Rectal smooth muscle tissue (tissue), 1 donor: ENCODE data around the gene SHC4.
A peak's percentile ranks its signal among the peaks of the same experiment; 100 is the strongest.

ENCODE experiments used
- H3K27ac ChIP-seq: one replicate; pipeline ENCODE4 v1.7.0; 2013; ENCODE audit warnings: low read depth, low read length, inconsistent platforms
- H3K27me3 ChIP-seq: one replicate; pipeline ENCODE4 v1.7.0; 2013; ENCODE audit warnings: low read length; ENCODE audit not compliant: control insufficient read depth, insufficient read depth
- H3K36me3 ChIP-seq: one replicate; pipeline ENCODE4 v1.7.0; 2013; ENCODE audit warnings: low read length; ENCODE audit not compliant: control insufficient read depth, insufficient read depth
- H3K4me1 ChIP-seq: one replicate; pipeline ENCODE4 v1.7.0; 2013; ENCODE audit warnings: low read length; ENCODE audit not compliant: control insufficient read depth, insufficient read depth
- H3K4me3 ChIP-seq: one replicate; pipeline ENCODE4 v1.7.0; 2013; ENCODE audit warnings: low read length
- H3K9ac ChIP-seq: one replicate; pipeline ENCODE4 v1.7.0; 2013; ENCODE audit warnings: low read length

Gene SHC4

DNA sequence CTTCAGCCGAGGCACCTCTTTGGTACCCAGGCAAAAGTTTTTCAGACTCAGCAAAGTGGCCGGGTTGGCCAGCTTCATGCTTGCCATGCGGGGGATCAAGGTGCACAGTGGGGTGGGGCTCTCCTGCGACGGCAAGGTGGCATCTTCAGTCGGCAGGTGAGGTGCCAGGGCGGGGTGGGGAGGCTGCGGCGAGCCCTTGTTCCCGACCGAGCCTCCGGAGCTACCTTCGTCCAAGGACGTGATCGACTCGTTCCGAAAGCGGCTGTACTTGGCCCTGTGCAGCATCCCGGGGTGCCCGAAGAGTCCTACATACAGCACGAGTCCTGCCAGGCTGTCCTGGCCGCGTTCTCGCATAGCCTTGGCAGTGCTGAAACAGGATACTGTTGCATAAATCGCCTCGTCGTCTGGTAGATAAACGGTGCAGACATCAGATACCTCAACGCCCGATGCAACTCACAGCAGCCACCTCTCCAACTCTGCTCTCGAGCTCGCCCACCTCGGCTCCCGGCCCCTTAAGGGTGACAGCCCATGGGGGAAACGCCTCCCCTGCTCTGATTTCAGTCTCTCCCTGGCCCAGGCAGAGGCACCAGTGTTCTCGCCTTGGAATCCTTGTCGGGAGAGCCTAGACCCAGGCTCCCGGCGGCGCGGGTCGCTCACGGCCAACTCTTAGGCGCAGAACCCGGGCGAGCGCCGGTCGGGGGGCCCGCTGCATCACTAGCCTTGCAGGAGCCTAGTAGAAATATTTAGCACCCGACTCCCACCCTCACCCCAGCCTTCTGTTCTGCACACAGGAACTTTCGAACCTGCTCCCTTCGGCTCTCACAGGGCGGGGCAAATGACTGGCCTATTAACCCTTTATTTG, 826 bp downstream of the SHC4 start:
- peak overlapping the region; percentile 16 for H3K9ac ChIP-seq
- H3K4me1 ChIP-seq = no peaks in the 10 kb centered on the region
- no peaks in the 10 kb centered on the region for H3K36me3 ChIP-seq
- H3K27ac ChIP-seq = no peak overlapping the region
- H3K4me3 ChIP-seq = peak overlapping the region; percentile 75
- peaks cover 6% of the 10 kb centered on the region for H3K27me3 ChIP-seq

GRCh38 chr15:48955967-48956366, 7.8 kb downstream of the SHC4 start:
- Histone ChIP-seq H3K27ac (no peak overlapping the region), H3K4me3 (no peak overlapping the region), H3K4me1 (no peaks in the 10 kb centered on the region), H3K27me3 (no peaks in the 10 kb centered on the region), H3K9ac (no peak overlapping the region), H3K36me3 (no peaks in the 10 kb centered on the region)

DNA sequence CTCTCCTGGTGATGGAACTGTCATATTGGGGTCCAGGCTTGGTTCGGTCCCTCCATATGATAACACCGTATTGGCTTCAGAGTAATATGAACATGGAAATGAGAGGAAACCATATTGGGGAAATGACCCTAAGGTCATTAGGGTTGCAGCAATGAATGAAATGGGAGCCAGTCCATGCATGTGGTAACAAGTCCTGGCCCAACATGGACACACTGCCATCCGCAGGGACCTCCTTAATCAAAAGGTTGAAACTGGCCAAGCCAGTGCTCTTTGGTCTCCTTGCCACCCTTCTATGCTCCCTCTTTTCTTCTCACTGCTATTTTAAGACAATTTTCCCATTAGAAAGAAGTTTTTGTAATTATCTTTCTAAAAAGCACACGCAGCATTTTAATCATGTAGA, 8.3 kb downstream of the SHC4 start:
- Histone ChIP-seq H3K4me3 (no peak overlapping the region), H3K27me3 (no peaks in the 10 kb centered on the region), H3K4me1 (no peaks in the 10 kb centered on the region), H3K27ac (no peak overlapping the region), H3K9ac (no peak overlapping the region), H3K36me3 (no peaks in the 10 kb centered on the region)

DNA sequence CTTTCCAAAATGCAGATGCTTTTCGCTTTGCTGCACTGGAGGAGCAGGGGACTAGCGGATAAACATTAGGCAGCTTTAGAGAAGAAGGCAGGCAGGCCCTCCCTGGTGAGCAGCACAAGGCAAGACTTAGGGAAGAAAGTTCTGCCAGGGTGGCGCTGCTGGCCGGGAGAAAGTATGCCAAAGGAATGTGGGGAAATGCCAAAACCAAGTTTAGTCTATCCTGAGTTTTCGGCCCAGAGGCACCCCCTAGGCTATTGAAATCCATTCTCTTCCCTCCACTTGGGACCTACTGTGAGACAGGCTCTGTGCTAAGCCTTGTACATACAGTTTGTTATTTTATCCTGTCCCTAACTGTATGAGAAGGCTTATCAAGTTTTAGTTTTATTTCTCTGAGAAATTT, 9.2 kb downstream of the SHC4 start:
- Histone ChIP-seq H3K27ac (no peak overlapping the region), H3K4me3 (no peak overlapping the region), H3K36me3 (no peaks in the 10 kb centered on the region), H3K27me3 (no peaks in the 10 kb centered on the region), H3K9ac (no peak overlapping the region), H3K4me1 (no peaks in the 10 kb centered on the region)

DNA sequence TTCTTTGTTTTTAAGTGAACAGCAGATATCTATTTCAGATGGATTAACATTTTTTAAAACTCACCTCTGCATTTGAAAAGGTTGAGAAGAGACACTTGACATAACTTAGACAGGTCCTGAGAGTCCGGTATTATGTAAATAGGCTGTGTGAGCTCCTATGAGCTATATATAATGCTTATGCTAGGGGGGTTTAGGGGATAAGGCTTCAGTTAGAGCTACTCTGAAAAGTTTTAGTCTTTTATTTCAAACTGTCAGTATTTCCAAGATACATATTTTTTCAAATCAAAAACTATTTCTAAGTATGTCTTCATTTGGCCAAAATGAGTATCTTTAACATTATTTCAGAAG, 16.9 kb downstream of the SHC4 start:
- no peak overlapping the region for H3K27ac ChIP-seq
- no peak overlapping the region for H3K9ac ChIP-seq
- no peak overlapping the region for H3K4me3 ChIP-seq
- no peaks in the 10 kb centered on the region for H3K4me1 ChIP-seq
- no peaks in the 10 kb centered on the region for H3K27me3 ChIP-seq
- no peaks in the 10 kb centered on the region for H3K36me3 ChIP-seq

DNA sequence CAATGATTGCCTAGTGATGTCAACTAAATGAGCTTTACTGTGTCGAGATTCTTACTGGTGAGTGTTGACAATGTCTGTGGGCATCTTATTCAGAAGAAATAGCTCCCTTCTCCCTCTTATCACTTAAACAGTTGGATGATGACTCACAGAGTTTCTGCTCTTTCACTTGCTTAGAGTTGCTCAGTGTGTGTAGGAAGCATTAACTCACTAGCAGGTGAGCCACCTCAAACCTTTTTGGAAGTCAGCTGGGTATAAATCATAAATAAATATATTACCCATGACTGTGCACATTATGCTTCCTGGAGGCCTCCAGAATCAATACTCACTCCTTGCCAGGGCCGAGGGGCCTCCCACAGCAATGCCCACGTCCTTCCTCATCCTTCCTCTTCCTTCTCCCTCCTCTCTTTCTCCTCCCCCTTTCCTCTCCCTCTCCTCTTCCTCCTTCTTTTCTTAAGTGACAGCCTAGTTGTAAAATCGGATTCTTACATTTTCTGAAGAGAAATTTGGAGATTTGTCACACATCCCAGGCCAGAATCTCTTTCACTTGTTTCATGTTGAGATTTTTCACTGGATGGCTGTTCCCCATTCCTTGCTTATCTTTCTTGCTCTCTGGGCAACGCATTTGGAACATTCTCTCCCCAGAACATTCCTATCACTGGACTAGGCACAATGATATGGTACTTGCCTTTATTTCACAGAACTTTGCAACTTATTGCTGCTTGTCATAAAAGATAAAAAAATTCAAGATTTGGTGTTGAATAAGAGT, 17.5 kb downstream of the SHC4 start:
- H3K4me1 ChIP-seq = no peaks in the 10 kb centered on the region
- no peak overlapping the region for H3K9ac ChIP-seq
- no peaks in the 10 kb centered on the region for H3K36me3 ChIP-seq
- H3K27ac ChIP-seq = no peak overlapping the region
- H3K27me3 ChIP-seq = no peaks in the 10 kb centered on the region
- no peak overlapping the region for H3K4me3 ChIP-seq

DNA sequence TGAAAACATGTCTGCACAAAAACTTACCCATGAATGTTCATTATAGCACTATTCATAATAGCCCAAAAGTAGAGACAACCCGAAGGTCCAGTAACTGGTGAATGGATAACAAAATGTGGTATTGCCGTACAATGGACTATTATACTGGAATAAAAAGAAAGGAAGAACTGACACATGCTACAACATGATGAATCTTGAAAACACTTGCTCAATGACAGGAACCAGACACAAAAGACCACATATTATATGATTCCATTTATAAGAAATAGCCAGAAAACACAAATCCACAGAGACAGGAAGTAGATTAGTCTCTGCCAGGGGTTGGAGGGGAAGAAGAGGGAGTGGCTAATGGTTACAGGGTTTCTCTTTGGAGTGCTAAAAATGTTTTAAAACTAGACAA, 18.3 kb downstream of the SHC4 start:
- no peak overlapping the region for H3K9ac ChIP-seq
- no peak overlapping the region for H3K4me3 ChIP-seq
- no peak overlapping the region for H3K27ac ChIP-seq
- no peaks in the 10 kb centered on the region for H3K36me3 ChIP-seq
- H3K27me3 ChIP-seq = no peaks in the 10 kb centered on the region
- H3K4me1 ChIP-seq = no peaks in the 10 kb centered on the region

DNA sequence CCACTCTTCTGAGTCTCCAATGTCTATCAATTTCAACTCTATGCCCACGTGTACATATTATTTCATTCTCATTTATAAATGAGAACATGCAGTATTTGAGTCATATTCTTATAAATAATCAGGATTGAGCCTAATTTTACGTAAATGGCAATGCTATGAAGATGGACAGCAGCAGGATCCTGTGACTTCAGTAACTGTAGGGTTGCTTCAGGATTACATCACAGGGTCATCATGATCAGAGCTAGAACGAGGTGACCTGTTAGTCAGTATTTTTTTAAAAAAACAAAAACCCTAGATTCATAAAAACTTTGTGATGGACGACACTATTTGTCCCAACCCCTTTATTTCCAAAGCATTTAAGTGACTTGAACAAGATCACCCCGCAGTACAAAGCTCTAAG, 21.8 kb downstream of the SHC4 start:
- no peak overlapping the region for H3K9ac ChIP-seq

DNA sequence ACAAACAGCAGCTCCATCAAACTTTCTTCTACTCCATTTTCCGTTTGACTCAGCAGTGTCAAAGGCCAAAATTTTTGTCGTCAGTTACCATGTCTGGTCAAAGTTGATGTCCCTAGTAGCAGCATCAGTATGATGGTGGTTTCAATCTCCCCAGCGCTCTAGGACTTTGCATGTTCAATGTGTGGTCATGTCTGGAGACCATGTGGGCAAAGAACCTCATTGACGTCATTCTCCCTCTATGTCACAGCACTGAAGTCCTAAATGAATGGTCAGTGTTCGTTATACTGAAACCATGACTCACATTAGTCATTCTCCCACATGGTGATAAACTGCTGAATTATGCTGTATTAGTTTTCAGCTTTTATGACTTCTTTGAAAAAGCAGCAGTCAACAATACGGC, 23.2 kb downstream of the SHC4 start:
- Histone ChIP-seq H3K4me3 (no peak overlapping the region), H3K9ac (no peak overlapping the region), H3K4me1 (no peaks in the 10 kb centered on the region), H3K36me3 (no peaks in the 10 kb centered on the region), H3K27ac (no peak overlapping the region), H3K27me3 (no peaks in the 10 kb centered on the region)

More for the DNA sequence above, 21.8 kb downstream of the SHC4 start:
- Histone ChIP-seq H3K4me1 (no peaks in the 10 kb centered on the region), H3K27me3 (no peaks in the 10 kb centered on the region), H3K27ac (no peak overlapping the region), H3K36me3 (no peaks in the 10 kb centered on the region), H3K4me3 (no peak overlapping the region)

DNA sequence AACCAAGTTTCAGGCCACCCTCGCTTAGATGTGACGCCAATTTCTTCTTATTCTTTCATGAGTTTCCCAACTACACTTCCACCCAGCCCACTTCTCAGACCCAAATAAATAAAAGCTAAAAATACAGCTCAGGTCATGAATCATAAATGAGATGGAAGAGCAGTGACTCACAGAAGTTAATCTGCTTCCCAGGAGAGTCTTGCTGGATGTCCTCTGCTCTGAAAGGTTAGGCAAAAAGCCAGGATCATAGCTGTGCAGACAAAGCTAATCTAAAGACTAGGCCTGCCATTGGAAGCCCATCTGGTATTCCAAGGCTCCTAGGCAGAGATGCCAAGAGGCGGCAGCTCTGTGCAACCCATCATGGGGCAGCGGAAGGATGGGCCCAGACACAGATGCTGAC, 24.1 kb downstream of the SHC4 start:
- H3K27ac ChIP-seq = no peak overlapping the region

GRCh38 chr15:48937886-48938285, 25.8 kb downstream of the SHC4 start:
- no peak overlapping the region for H3K9ac ChIP-seq
- no peaks in the 10 kb centered on the region for H3K36me3 ChIP-seq
- no peaks in the 10 kb centered on the region for H3K27me3 ChIP-seq
- no peaks in the 10 kb centered on the region for H3K4me1 ChIP-seq
- H3K4me3 ChIP-seq = no peak overlapping the region
- no peak overlapping the region for H3K27ac ChIP-seq

More for the DNA sequence above, 24.1 kb downstream of the SHC4 start:
- Histone ChIP-seq H3K36me3 (no peaks in the 10 kb centered on the region), H3K27me3 (no peaks in the 10 kb centered on the region), H3K4me3 (no peak overlapping the region), H3K9ac (no peak overlapping the region), H3K4me1 (no peaks in the 10 kb centered on the region)

GRCh38 chr15:48936666-48937065, 27.1 kb downstream of the SHC4 start:
- H3K36me3 ChIP-seq = no peaks in the 10 kb centered on the region
- H3K4me1 ChIP-seq = no peaks in the 10 kb centered on the region
- H3K9ac ChIP-seq = no peak overlapping the region
- H3K27ac ChIP-seq = no peak overlapping the region
- H3K27me3 ChIP-seq = no peaks in the 10 kb centered on the region
- H3K4me3 ChIP-seq = no peak overlapping the region

- Histone ChIP-seq H3K27ac (no peak overlapping the region), H3K36me3 (no peaks in the 10 kb centered on the region)
Observed at GRCh38 chr15:48935236-48935635, 28.5 kb downstream of the SHC4 start.

More at GRCh38 chr15:48935236-48935635, 28.5 kb downstream of the SHC4 start:
- Histone ChIP-seq H3K4me1 (no peaks in the 10 kb centered on the region), H3K9ac (no peak overlapping the region), H3K27me3 (no peaks in the 10 kb centered on the region), H3K4me3 (no peak overlapping the region)
